Measurements from ENCODE around the gene MEF2A.

DNA sequence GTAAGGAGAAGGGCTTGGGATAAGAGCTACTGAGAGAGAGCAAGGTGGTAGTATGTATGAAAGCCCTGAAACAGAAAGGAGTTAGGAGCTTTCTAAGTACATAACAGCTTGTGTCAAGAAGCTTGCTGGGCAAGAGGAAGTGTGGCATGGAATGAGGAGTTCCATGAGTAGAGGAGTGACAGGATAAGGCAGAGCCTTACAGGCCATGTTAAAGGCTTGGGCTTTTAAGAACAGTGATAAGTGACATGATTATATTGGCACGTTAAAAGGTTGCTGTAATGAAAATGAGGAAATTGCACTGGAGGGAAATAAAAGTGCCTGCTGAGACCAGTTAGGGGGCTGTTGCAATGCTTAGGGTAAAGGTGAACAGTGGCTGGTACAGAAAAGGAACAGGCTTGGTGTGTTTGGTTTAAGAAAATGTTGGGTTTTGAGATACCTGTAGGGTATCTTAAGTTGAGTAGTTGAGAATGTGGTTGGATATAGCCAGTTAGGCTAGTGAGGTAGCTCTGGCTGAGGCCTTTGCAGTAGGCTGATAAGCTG, 49.0 kb downstream of the MEF2A start:
- no peak for TF ChIP-seq SUZ12 (IDR thresholded peaks at IDR 0.05; ENCODE audit: extremely low read depth, insufficient read depth, insufficient read length)
- TF ChIP-seq YY1 (IDR thresholded peaks at IDR 0.05; ENCODE audit: insufficient read depth, insufficient read length), result no peak

Data from NT2/D1 (cell line).